Measurements from ENCODE around the gene KRT16.

KRT16 gene

DNA sequence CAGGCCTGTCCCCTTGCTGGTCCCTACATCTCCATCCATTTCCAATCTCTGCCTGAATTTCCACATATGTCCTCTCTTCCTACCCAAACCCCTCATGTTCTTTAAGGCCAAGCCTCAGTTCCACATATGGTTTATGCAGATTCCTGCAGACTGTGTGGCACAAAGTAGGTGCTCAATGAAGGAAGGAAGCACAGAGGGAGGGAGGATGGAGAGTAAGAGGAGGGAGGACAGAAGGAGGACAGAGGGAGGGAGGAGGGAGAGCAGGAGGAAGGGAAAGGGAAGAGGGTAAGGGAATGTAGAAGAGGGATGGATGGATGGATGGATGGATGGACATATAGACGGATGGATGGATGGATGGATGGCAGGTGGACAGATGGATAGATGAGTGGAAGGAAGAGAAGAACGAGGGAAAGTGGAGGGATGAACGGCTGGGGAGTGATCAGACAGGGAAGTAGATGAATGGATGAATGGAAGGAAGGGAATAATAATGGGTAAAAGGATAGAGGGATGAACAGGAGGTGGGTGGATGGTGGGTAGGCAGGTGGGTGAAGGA is 18.1 kb downstream of the KRT16 start:
- no peak for TF ChIP-seq CTCF (conservative IDR thresholded peaks at IDR 0.05; ENCODE audit: low read depth)
- POLR2A ChIA-PET (ENCODE audit: low non-redundant PET), result no interaction called here
- DNase-seq (ENCODE audit: low spot score), result no peak
- H3K27ac ChIP-seq, result no peak overlapping the region
- CTCF ChIA-PET, result no interaction called here

DNA sequence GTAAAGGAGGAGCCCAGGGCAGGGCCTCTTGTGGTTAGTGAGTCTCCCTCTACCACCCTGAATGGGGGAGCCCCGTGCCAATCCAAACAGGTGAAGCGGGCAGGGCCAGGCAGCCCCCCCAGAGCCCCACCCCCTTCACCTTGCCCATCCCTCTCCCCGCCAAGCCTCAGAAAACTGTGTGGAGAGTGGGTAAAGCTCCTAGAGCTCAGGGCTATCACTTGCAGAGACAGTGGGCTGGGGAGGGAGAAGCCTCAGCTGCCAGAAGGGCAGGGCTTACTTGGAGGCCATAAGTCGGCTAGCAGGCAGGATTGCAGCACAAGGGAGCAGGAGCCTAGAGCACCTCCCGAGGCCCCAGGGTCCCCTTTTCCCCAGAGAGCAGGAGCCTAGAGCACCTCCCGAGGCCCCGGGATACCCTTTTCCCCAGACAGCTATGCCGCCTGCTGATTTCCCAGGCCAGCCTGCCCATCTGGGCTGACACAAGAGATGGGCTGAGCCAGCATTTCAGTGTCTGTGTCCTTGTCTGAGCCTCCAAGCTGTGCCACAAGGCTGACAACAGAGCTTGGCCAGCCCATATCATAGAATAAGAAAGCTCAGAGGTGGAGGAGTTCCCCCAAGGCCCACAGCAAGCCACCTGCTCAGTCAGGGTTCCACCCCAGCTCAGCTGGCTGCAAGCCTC is 19.1 kb downstream of the KRT16 start:
- TF ChIP-seq CTCF (conservative IDR thresholded peaks at IDR 0.05; ENCODE audit: low read depth), result no peak
- H3K27ac ChIP-seq, result peak overlapping the region; percentile 59
- ChIA-PET POLR2A (ENCODE audit: low non-redundant PET) (no interaction called here), CTCF (no interaction called here)
- DNase-seq (ENCODE audit: low spot score), result no peak

GRCh38 chr17:41592601-41593305 is 19.8 kb downstream of the KRT16 start:
- TF ChIP-seq CTCF (conservative IDR thresholded peaks at IDR 0.05; ENCODE audit: low read depth), result no peak
- peak overlapping the region; percentile 59 for H3K27ac ChIP-seq
- ChIA-PET CTCF (no interaction called here), POLR2A (ENCODE audit: low non-redundant PET) (no interaction called here)
- DNase-seq (ENCODE audit: low spot score), result no peak

DNA sequence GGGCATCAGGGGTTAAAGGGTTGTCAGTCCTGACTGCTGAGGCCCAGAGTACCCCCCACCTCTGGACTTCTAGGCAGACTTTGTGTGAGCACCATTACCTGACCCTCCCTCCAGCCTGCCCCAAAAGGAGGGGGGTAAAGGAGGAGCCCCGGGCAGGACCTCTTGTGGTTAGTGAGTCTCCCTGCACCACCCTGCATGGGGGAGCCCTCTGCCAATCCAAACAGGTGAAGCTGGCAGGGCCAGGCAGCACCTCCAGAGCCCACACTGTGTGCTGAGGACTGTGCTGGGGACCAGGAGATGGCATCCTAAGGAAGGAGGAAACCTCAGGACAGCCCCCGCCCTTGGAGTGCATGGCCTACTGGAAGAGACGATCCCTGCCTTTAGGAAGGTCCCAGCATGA is 23.3 kb downstream of the KRT16 start:
- POLR2A ChIA-PET (ENCODE audit: low non-redundant PET), result no interaction called here
- DNase-seq (ENCODE audit: low spot score), result no peak
- peak overlapping the region; percentile 100 for H3K27ac ChIP-seq
- 0 out of 2 replicates have a peak, but pooled peaks have one; percentile 8 for TF ChIP-seq CTCF (conservative IDR thresholded peaks at IDR 0.05; ENCODE audit: low read depth)
- CTCF ChIA-PET, result no interaction called here

DNA sequence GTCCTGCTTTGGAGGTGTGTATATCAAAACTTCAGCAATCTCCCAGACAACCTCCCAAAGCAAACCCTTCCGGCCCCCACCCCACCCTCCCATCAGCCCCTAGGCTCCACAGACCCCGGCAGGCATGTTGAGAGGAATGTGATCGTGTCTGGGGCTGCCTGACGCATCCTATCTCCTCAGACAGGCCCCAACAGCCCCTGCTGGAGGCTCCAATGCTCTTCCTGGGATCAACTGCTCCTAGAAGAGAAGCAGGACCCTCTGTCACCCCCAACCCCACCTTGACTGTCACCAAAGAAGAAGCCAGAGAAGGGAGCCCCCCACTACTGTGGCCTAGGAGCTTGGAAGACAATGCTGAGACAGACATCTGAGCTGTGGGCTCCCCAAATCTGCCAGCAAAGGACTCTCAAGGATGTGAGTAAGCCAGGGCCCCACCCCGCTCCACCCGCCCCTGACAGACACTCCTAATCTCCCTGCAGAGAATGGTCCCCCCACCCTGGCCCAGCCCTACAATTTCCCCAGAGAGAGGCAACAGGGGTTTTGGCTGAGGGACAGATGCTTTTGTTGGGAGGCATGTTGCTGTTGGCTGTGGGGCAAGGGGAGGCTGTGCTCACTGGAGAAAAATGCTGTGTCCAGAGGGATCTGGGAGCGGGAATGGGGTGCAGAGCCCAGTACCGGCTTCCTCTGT is 24.3 kb downstream of the KRT16 start:
- TF ChIP-seq CTCF (conservative IDR thresholded peaks at IDR 0.05; ENCODE audit: low read depth), result no peak
- peak overlapping the region; percentile 100 for H3K27ac ChIP-seq
- ChIA-PET POLR2A (ENCODE audit: low non-redundant PET) (no interaction called here), CTCF (interaction anchor here (0.7 kb wide), 1 partner anchor 9 kb away, joined by 3 read pairs; no protein-coding TSS in a partner anchor)
- peak; percentile 52 for DNase-seq (ENCODE audit: low spot score)

DNA sequence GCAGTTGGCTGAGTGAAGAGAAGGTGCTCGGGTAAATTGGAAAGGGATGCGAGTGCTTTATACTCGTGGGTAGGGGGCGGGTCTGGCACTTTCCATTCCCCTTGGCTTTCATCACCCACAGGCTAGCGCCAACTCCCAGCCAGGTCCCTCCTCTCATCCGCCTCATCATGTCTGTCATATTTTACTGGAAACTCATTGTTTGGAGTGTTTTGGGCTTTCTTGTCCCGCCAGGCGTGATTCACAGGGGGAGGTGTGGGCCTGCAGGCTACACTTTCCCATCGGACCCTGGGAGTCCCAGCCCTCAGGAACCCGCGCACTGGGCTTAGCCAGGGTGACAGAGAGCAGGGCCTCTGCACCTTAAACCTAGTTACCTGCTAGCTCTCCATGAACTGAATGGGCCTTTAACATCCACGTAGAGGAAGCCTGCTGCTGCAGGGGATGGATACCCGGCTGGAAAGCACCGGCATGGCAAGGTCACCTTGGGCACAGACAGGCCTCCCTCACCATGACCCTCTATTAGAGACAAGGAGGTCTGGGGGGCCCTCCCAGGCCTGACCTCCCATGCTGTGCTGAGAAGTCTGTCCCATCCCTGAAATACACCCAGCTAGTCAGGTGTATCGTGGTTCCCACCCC is 25.6 kb downstream of the KRT16 start, which contains the start of gene KRT14:
Gene KRT14 (minus strand): TSS at position 33 of the 633 bp plus-strand sequence. CDS start 61 bp downstream, outside the sequence.
- ChIA-PET CTCF (interaction anchor here (0.7 kb wide), 1 partner anchor 703 kb away, joined by 4 read pairs; no protein-coding TSS in a partner anchor), POLR2A (ENCODE audit: low non-redundant PET) (interaction anchor here (0.6 kb wide), 1 partner anchor 30 kb away, joined by 3 read pairs; no protein-coding TSS in a partner anchor)

More for the DNA sequence above, 25.6 kb downstream of the KRT16 start, which contains the start of gene KRT14:
- H3K27ac ChIP-seq, result peak within 1 kb of the TSS; percentile 100
- TF ChIP-seq CTCF (conservative IDR thresholded peaks at IDR 0.05; ENCODE audit: low read depth), result no peak
- DNase-seq (ENCODE audit: low spot score), result peak; percentile 62

Measured in RWPE1 (cell line).